ENCODE results near the gene DHTKD1.

The DHTKD1 gene

DNA sequence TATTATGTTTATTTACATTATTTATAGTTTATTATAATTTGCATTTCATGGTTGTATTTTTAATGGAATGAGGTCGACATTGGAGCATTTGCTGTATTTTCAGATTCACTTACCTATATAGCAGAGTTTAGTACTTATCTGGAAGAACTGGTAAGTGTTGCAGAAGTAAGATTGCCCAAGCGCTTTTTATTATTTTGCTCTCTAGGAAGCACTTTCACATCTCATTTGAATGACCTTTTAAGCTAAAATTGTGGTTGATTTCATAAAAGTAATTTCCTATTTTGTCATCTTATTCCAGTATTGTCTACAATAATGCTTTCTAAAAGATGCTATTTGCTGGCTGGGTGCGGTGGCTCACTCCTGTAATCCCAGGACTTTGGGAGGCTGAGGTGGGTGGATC is 89.4 kb downstream of the DHTKD1 start:
- no peak for TF ChIP-seq CTCF (IDR thresholded peaks at IDR 0.05)

- no peak for TF ChIP-seq CTCF (IDR thresholded peaks at IDR 0.05)
Measured at GRCh38 chr10:12160664-12161063, 91.9 kb downstream of the DHTKD1 start.

- TF ChIP-seq CTCF (IDR thresholded peaks at IDR 0.05) = no peak
Measured at GRCh38 chr10:12162927-12163326, 94.2 kb downstream of the DHTKD1 start.

GRCh38 chr10:12164085-12164484 is 95.3 kb downstream of the DHTKD1 start:
- no peak for TF ChIP-seq CTCF (IDR thresholded peaks at IDR 0.05)

DNA sequence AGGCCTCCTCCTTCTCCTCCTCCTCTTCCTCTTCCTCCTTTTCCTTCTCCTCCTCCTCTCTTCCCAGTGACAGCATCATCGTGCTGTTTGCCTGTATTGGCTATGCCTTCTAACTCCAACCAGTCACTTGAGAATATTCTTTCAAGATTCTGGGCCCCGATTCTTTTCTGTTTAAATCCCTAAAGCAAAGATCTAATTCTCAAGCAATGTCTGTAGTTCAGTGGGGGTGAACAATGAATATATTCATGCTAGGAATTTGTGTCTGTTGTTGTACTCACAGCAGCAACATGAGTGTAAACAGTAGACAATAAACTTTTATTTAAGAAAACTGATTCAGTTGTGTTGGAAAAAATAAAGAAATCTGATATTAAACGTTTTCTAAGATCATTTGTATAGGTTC is 96.3 kb downstream of the DHTKD1 start:
- no peak for TF ChIP-seq CTCF (IDR thresholded peaks at IDR 0.05)

DNA sequence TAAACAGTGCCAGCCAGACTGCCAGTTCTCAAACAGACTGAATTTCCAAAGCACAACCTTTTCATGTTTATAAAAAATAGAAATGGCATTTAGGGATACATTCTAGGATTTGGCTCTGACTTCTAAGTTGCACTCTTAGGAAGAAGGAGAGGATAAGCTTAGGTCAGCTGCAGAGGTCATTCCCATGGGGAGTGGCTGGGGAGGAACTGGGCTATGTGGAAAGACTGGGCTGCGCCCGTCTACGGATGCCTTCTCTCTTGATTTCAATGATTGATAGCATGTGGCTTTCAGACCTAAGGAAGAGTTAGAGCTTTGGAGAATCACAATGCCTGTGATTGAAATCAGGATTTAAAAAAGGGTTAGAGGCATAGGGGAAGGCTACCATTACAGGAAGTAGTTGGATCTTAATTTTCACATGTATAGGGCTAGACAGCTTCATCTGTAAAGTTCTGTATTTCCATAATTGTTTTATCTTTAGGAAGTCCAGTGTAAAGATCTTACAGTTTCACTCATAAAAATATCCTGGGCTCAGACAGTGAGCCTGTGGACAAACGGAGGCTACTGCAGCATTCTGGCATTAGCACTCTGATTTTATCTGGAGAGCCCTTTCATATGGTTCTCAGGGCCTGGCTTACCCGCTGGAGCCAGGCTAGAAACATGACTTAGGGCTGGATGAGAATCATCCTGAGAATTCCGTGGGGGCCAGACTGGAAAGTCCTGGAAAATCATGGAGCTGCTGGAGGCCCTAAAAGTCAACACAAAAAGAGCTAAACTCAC is 97.4 kb downstream of the DHTKD1 start:
- TF ChIP-seq CTCF (IDR thresholded peaks at IDR 0.05) = no peak

All from LNCAP (cell line).